A549 (cell line): Measurements from ENCODE around the gene SMURF1. TPM values are rescaled to one million over a fixed set of nuclear protein-coding genes. Genes with fewer than 3 reads are reported as not detected.
A peak's percentile ranks its signal among the peaks of the same experiment; 100 is the strongest.

Source experiments
- ATAC-seq, 2 experiments: fragments of 200-7000 bp in 1 of 2; fragments of >200 bp in 1 of 2; cut with Nextera tagmentation in 1 of 2; cut with Tn5 transposase in 1 of 2; 3 replicates each; pipeline versions ENCODE4 v1.8.0 to v1.9.1; 2018 to 2020; ENCODE audit warnings: mild to moderate bottlenecking in 1 of 2, moderate library complexity in 1 of 2
- CTCF ChIA-PET: fragments of 300-600 bp; sonication (Branson Sonifier 250); formaldehyde crosslinking; extraction: SDS; loops from one replicate; lab custom pipeline; 2021; ENCODE audit warnings: antibody characterized with exemption, inconsistent platforms; lab: Yijun Ruan, JAX
- POLR2A ChIA-PET: fragments of 350-600 bp; formaldehyde crosslinking; extraction: SDS; loops from one replicate; lab custom pipeline; 2021; ENCODE audit warnings: antibody characterized with exemption, inconsistent platforms; lab: Yijun Ruan, JAX
- DNase-seq, 2 experiments: peaks; one replicate each; pipeline versions ENCODE4 v3.0.0 to v3.0.0-alpha.2; 2011 to 2016; ENCODE audit warnings: low read depth in 1 of 2, low spot score in 1 of 2
- FAIRE-seq: peaks from 2 replicates; lab custom pipeline; 2011; peaks lifted over from hg19 to GRCh38; lab: Jason Lieb, UNC
- H3K27ac ChIP-seq, 2 experiments: fragments of >200 bp; sonication (Bioruptor Twin); formaldehyde crosslinking; 3 replicates each; pipeline ENCODE4 v1.5.1; 2016 to 2017
- H3K4me1 ChIP-seq: fragments of >200 bp; sonication (Bioruptor Twin); formaldehyde crosslinking; 3 replicates; pipeline ENCODE4 v1.6.1; 2016
- H3K4me2 ChIP-seq: fragments of >200 bp; sonication (Bioruptor Twin); formaldehyde crosslinking; 3 replicates; pipeline ENCODE4 v1.6.1; 2016
- H3K4me3 ChIP-seq: fragments of >200 bp; sonication (Bioruptor Twin); formaldehyde crosslinking; 3 replicates; pipeline ENCODE4 v1.5.1; 2016
- H3K9me3 ChIP-seq: fragments of >200 bp; sonication (Bioruptor Twin); formaldehyde crosslinking; 3 replicates; pipeline ENCODE4 v1.6.1; 2016
- BCL3 ChIP-seq: fragments of >200 bp; sonication (Bioruptor Twin); formaldehyde crosslinking; IDR thresholded peaks from 3 replicates; pipeline ENCODE4 v1.6.1; 2016
- CHD2 ChIP-seq: fragments of 150-350 bp; IDR thresholded peaks from 2 replicates; pipeline ENCODE4 v1.6.1; 2014; ENCODE audit warnings: low read length; ENCODE audit not compliant: partially characterized antibody
- E2F6 ChIP-seq: IDR thresholded peaks from 2 replicates; pipeline ENCODE4 v1.6.1; 2012; ENCODE audit warnings: low read depth, borderline replicate concordance
- EHF ChIP-seq: fragments of 250-450 bp; sonication (Bioruptor Pico); IDR thresholded peaks from 2 replicates; pipeline ENCODE4 v1.5.0; 2020; ENCODE audit warnings: mild to moderate bottlenecking
- EHMT2 ChIP-seq: fragments of 200-600 bp; sonication (generic); IDR thresholded peaks from 2 replicates; pipeline ENCODE4 v1.6.1; 2016; ENCODE audit warnings: antibody characterized with exemption, low read depth, mild to moderate bottlenecking, moderate library complexity
- FOSL2 ChIP-seq, 2 experiments: fragments of 450-650 bp in 1 of 2; fragments of >200 bp in 1 of 2; sonication (Bioruptor Twin) in 1 of 2; formaldehyde crosslinking; IDR thresholded peaks; 2 replicates each; pipeline versions ENCODE4 v1.5.0 to v1.6.1; 2016 to 2020; ENCODE audit warnings: mild to moderate bottlenecking in 1 of 2, moderate library complexity in 1 of 2
- GATA3 ChIP-seq: IDR thresholded peaks from 2 replicates; pipeline ENCODE4 v1.6.1; 2012; ENCODE audit warnings: borderline replicate concordance
- HDAC2 ChIP-seq: fragments of 200-600 bp; sonication (generic); IDR thresholded peaks from 2 replicates; pipeline ENCODE4 v1.6.1; 2016
- HOXA7 ChIP-seq: fragments of 250-450 bp; sonication (Bioruptor Pico); IDR thresholded peaks from 2 replicates; pipeline ENCODE4 v1.5.0; 2020; ENCODE audit warnings: mild to moderate bottlenecking, moderate library complexity
- HOXB5 ChIP-seq: fragments of 250-450 bp; sonication (Bioruptor Pico); IDR thresholded peaks from 2 replicates; pipeline ENCODE4 v1.5.0; 2020; ENCODE audit warnings: mild to moderate bottlenecking, moderate library complexity
- PHF8 ChIP-seq: fragments of 200-600 bp; sonication (generic); IDR thresholded peaks from 2 replicates; pipeline ENCODE4 v1.6.1; 2016; ENCODE audit warnings: low read depth, mild to moderate bottlenecking, antibody characterized with exemption, moderate library complexity, borderline replicate concordance
- POLR2AphosphoS2 ChIP-seq: conservative IDR thresholded peaks from 2 replicates; pipeline ENCODE4 v1.6.1; 2012; ENCODE audit warnings: low read length, improper control_type of control experiment, inconsistent platforms
- RARB ChIP-seq: fragments of 250-450 bp; sonication (Bioruptor Pico); IDR thresholded peaks from 2 replicates; pipeline ENCODE4 v1.8.0; 2021; ENCODE audit warnings: mild to moderate bottlenecking, moderate library complexity
- RFX5 ChIP-seq: fragments of 450-650 bp; IDR thresholded peaks from 2 replicates; pipeline ENCODE4 v1.7.1; 2014; ENCODE audit warnings: antibody characterized with exemption, mild to moderate bottlenecking, moderate library complexity
- SMC3 ChIP-seq: fragments of >200 bp; sonication (Bioruptor Twin); formaldehyde crosslinking; IDR thresholded peaks from 3 replicates; pipeline ENCODE4 v1.6.1; 2018; ENCODE audit warnings: inconsistent platforms
- WGBS: methylation state at CpG from one replicate; pipeline ENCODE4 v1.1.6; 2017; ENCODE audit errors: missing lambda C conversion rate; 5-methylcytosine and 5-hydroxymethylcytosine counted together
- polyA plus RNA-seq, 4 experiments: library from polyadenylated mRNA; depleted of rRNA in 3 of 4; stranded (reverse); fragments of >200 nt; fragmentation: RNase III in 1 of 4; extraction: RNeasy Plus Mini Kit Qiagen cat#74134 plus additional on column Dnase treatment in 1 of 4; gene quantifications; 2 replicates in 3 of 4; 3 replicates in 1 of 4; pipeline ENCODE4 v1.2.3, GENCODE V29; 2011 to 2017
- TF ChIP-seq, protein P1 (sequence below): fragments of 450-650 bp; IDR thresholded peaks from 2 replicates; pipeline ENCODE4 v1.6.1; 2014; ENCODE audit warnings: antibody characterized with exemption
- TF ChIP-seq, protein P2 (sequence below): fragments of >200 bp; sonication (Bioruptor Twin); formaldehyde crosslinking; IDR thresholded peaks from 2 replicates; pipeline ENCODE4 v1.6.1; 2016
- TF ChIP-seq, protein P3 (sequence below): IDR thresholded peaks from 2 replicates; pipeline ENCODE4 v1.6.1; 2012

SMURF1 gene
- polyA plus RNA-seq, 2 of the 4 experiments (the other 2 are of a cell fraction) = 13.8 to 22.1 TPM

DNA sequence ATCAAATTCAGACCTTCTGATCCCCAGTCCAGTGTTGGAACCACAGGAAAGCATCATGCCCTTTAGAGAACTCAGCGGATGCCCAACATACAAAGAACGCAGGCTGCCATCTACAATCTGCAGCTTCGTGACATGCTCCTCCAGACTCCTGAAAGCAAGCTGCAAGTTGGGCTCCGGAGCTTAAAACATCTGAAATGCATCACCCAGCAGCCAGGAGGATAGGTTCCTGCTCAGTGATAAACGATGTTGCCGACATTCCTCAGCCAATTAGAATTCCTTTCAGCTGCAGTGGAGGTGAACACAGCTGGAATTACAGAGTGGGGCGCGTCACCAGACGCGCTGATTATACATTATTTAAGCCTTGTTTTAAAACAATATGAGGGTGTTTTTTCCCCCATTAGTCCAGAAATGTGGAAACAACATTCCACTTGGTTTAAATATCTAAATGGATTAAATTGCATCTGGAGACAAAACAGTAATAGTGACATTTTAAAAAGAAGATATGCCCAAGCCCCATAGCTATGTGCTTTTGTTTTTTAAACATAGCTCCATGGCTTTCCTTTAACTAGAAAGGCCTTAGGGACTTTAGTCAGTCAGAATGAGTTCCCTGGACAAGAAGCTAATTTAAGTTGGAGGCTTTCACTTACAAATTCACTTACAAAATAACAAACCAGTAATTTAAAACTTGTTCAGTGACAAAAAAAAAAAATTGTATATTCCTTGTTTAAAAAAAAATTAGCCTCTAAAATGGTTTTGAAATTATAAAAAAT, 6.3 kb downstream of the SMURF1 start:
- Histone ChIP-seq H3K4me1 (peaks cover 80% of the 10 kb centered on the region), H3K4me2 (peak overlapping the region; percentile 39), H3K9me3 (no peaks in the 10 kb centered on the region), H3K27ac (0 out of 6 replicates have a peak overlapping the region, but pooled peaks of 1 of the 2 experiments have one; percentile 24), H3K4me3 (no peak overlapping the region)
- FAIRE-seq = no peak
- WGBS = 66% methylated on average over 10 of the region's 10 CpGs
- ChIA-PET POLR2A (interaction anchor here (0.6 to 1.1 kb wide), 3 partner anchors 14 to 568 kb away, joined by 3 read pairs; partner anchors contain the start of gene KPNA7), CTCF (interaction anchor here (1.4 to 4.8 kb wide), 2 partner anchors 17 to 97 kb away, joined by 3 to 19 read pairs; no protein-coding TSS in a partner anchor)
- peak in 1 of 2 experiments; percentile 17; a peak in 2 of 6 replicates for ATAC-seq
- TF ChIP-seq HOXA7 (CRISPR knock-in tag) (no peak), FOSL2 (IDR thresholded peaks at IDR 0.05) (no peak), FOSL2 (CRISPR knock-in tag; IDR thresholded peaks at IDR 0.05) (no peak), SMC3 (no peak), RARB (CRISPR knock-in tag) (no peak), POLR2AphosphoS2 (no peak), E2F6 (no peak), EHMT2 (no peak), RFX5 (no peak), HDAC2 (no peak), BCL3 (no peak), GATA3 (no peak), HOXB5 (no peak)
- TF ChIP-seq, protein P1, sequence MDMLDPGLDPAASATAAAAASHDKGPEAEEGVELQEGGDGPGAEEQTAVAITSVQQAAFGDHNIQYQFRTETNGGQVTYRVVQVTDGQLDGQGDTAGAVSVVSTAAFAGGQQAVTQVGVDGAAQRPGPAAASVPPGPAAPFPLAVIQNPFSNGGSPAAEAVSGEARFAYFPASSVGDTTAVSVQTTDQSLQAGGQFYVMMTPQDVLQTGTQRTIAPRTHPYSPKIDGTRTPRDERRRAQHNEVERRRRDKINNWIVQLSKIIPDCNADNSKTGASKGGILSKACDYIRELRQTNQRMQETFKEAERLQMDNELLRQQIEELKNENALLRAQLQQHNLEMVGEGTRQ = no peak
- TF ChIP-seq, protein P2, sequence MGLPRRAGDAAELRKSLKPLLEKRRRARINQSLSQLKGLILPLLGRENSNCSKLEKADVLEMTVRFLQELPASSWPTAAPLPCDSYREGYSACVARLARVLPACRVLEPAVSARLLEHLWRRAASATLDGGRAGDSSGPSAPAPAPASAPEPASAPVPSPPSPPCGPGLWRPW = no peak
- TF ChIP-seq, protein P3, sequence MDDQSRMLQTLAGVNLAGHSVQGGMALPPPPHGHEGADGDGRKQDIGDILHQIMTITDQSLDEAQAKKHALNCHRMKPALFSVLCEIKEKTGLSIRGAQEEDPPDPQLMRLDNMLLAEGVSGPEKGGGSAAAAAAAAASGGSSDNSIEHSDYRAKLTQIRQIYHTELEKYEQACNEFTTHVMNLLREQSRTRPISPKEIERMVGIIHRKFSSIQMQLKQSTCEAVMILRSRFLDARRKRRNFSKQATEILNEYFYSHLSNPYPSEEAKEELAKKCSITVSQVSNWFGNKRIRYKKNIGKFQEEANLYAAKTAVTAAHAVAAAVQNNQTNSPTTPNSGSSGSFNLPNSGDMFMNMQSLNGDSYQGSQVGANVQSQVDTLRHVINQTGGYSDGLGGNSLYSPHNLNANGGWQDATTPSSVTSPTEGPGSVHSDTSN = no peak
- DNase-seq = peak; percentile 25 to 36

DNA sequence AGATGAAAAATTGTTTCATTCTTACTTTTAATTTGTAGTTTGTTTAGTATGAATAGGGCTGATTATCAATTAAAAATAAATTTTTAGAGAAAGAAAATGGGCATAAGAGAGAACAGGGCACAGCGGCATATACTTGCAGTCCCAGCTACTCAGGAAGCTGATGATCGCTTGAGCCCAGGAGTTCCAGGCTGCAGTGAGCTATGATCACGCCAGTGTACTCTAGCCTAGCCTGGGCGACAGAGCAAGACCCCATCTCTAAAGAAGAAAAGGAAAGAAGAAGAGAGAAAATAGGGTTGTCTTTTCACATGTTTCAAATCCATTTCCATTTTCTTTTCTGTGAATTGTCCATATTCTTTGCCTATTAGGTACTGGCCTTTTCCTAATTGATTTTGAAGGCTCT, 8.0 kb downstream of the SMURF1 start:
- 95% methylated on average over 4 of the region's 4 CpGs for WGBS
- no peak overlapping the region for H3K4me3 ChIP-seq
- H3K4me1 ChIP-seq = peaks cover 72% of the 10 kb centered on the region
- no peak overlapping the region for H3K4me2 ChIP-seq
- FAIRE-seq (no peak), DNase-seq (no peak), ATAC-seq (no peak)
- ChIA-PET POLR2A (no interaction called here), CTCF (interaction anchor here (1.4 to 4.8 kb wide), 3 partner anchors 12 to 95 kb away, joined by 3 to 19 read pairs (median 3); no protein-coding TSS in a partner anchor)
- H3K9me3 ChIP-seq = no peaks in the 10 kb centered on the region
- TF ChIP-seq POLR2AphosphoS2 = no peak
- no peak for TF ChIP-seq CHD2
- no peak for TF ChIP-seq PHF8
- TF ChIP-seq EHF = no peak
- H3K27ac ChIP-seq = no peak overlapping the region
